HepG2 (cell line): Measurements from ENCODE around the gene ZACN. TPM values are rescaled to one million over a fixed set of nuclear protein-coding genes. Genes with fewer than 3 reads are reported as not detected.
A peak's percentile ranks its signal among the peaks of the same experiment; 100 is the strongest.

Experiments used
- KLF12 ChIP-seq: sonication (generic); formaldehyde crosslinking; IDR thresholded peaks from 2 replicates; pipeline ENCODE4 v1.4.0; 2020; ENCODE audit warnings: missing genetic modification reagents, borderline replicate concordance
- NONO ChIP-seq, 2 experiments: fragments of 450-650 bp in 1 of 2; sonication (generic) in 1 of 2; formaldehyde crosslinking in 1 of 2; IDR thresholded peaks in 1 of 2; conservative IDR thresholded peaks in 1 of 2; 2 replicates each; pipeline versions ENCODE4 v1.6.1 to v1.8.0; 2017 to 2022; ENCODE audit warnings: mild to moderate bottlenecking in 1 of 2, missing genetic modification reagents in 1 of 2, moderate library complexity in 1 of 2
- PAWR ChIP-seq: sonication (generic); formaldehyde crosslinking; IDR thresholded peaks from 2 replicates; pipeline ENCODE4 v1.4.0; 2020; ENCODE audit warnings: missing genetic modification reagents, mild to moderate bottlenecking, borderline replicate concordance
- RBFOX2 ChIP-seq: fragments of 200-400 bp; formaldehyde crosslinking; IDR thresholded peaks from 2 replicates; pipeline ENCODE4 v1.6.1; 2017; ENCODE audit warnings: low read depth, mild to moderate bottlenecking, low read length
- RBM39 ChIP-seq: fragments of 200-400 bp; formaldehyde crosslinking; IDR thresholded peaks from one replicate; pipeline ENCODE4 v1.6.1; 2018; ENCODE audit warnings: antibody characterized with exemption, mild to moderate bottlenecking, low read depth, low read length; ENCODE audit not compliant: poor library complexity, severe bottlenecking
- YY1 ChIP-seq: IDR thresholded peaks from 2 replicates; pipeline ENCODE4 v1.6.1; 2011; ENCODE audit warnings: low read length, low read depth, moderate library complexity, mild to moderate bottlenecking; ENCODE audit not compliant: insufficient read depth, insufficient replicate concordance
- polyA plus RNA-seq, 8 experiments: library from polyadenylated mRNA; depleted of rRNA in 3 of 8; stranded (reverse) in 7 of 8; unstranded in 1 of 8; fragments of >200 nt; fragmentation: Illumina TruSeq in 4 of 8; extraction: Trizol in 4 of 8; gene quantifications; 2 replicates each; pipeline versions ENCODE4 v1.2.1 to v1.2.3, GENCODE V29; 2011 to 2016; ENCODE audit warnings: low read depth in 4 of 8, missing spikeins in 1 of 8, mixed read lengths in 1 of 8; ENCODE audit not compliant: insufficient read depth in 1 of 8
- total RNA-seq, 5 experiments: library from RNA; depleted of rRNA; stranded (reverse); fragments of >200 nt; fragmentation: Illumina TruSeq; extraction: Trizol; gene quantifications; 2 replicates each; pipeline ENCODE4 v1.2.3, GENCODE V29; 2016; ENCODE audit warnings: low read depth in 1 of 5
- TF ChIP-seq, protein P1 (sequence below), 2 experiments: fragments of 450-650 bp in 1 of 2; sonication (generic) in 1 of 2; formaldehyde crosslinking in 1 of 2; IDR thresholded peaks; 2 replicates each; pipeline versions ENCODE4 v1.6.1 to v1.8.0; 2016 to 2022; ENCODE audit warnings: antibody characterized with exemption in 1 of 2, mild to moderate bottlenecking in 1 of 2, missing genetic modification reagents in 1 of 2
- TF ChIP-seq, protein P2 (sequence below): sonication (generic); formaldehyde crosslinking; IDR thresholded peaks from 2 replicates; pipeline ENCODE4 v1.9.0; 2022; ENCODE audit warnings: low read depth, missing genetic modification reagents
- TF ChIP-seq, protein P3 (sequence below): IDR thresholded peaks from 2 replicates; pipeline ENCODE4 v1.6.1; 2018; ENCODE audit warnings: missing genetic modification reagents
- TF ChIP-seq, protein P4 (sequence below): sonication (generic); formaldehyde crosslinking; IDR thresholded peaks from 2 replicates; pipeline ENCODE4 v1.5.1; 2020; ENCODE audit warnings: mild to moderate bottlenecking, moderate library complexity, missing genetic modification reagents
- TF ChIP-seq, protein P5 (sequence below): IDR thresholded peaks from 2 replicates; pipeline ENCODE4 v1.6.1; 2016; ENCODE audit warnings: low read depth, control low read depth

Gene ZACN
- total and polyA plus RNA-seq, 2 of the 13 experiments (the other 11 are each of a cell fraction or from before 2014, with no cell fraction given), result 0.11 to 0.15 TPM

DNA sequence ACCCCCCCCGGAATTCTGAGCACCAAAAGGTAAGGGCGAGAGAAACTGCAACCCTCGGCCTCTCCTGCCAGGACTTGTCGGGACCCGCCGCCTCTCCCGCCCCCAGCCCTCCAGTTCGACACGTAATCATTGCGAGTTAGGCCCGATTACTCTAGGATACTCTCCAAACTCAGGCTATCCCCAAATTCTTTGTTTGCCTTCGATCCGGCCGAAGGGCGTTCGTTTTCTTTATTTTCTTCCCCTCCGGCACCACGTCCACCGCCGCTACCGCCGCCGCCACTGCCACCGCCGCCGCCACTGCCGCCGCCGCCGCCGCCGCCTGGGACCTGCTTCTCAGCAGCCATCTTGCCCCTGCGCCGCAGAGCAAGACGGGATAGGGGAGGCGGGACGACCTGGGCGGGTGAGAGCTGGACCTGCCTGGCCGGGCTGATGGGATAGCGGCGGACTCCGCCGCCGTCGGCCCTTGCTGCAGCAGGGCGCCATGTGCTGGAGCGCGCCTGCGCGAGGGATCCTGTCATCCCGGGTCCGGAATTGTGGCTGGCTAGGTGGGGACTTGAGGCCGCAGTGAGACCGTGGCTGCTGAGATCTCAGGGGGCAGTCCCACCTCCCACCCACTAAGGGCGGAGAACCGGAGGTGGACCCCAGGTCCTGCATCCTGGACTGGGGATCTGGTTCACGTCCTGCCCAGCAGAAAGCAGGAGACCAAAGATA lies 6.7 kb upstream of the ZACN start, which contains the start of gene SRP68 (continued):
- TF ChIP-seq, protein P1, sequence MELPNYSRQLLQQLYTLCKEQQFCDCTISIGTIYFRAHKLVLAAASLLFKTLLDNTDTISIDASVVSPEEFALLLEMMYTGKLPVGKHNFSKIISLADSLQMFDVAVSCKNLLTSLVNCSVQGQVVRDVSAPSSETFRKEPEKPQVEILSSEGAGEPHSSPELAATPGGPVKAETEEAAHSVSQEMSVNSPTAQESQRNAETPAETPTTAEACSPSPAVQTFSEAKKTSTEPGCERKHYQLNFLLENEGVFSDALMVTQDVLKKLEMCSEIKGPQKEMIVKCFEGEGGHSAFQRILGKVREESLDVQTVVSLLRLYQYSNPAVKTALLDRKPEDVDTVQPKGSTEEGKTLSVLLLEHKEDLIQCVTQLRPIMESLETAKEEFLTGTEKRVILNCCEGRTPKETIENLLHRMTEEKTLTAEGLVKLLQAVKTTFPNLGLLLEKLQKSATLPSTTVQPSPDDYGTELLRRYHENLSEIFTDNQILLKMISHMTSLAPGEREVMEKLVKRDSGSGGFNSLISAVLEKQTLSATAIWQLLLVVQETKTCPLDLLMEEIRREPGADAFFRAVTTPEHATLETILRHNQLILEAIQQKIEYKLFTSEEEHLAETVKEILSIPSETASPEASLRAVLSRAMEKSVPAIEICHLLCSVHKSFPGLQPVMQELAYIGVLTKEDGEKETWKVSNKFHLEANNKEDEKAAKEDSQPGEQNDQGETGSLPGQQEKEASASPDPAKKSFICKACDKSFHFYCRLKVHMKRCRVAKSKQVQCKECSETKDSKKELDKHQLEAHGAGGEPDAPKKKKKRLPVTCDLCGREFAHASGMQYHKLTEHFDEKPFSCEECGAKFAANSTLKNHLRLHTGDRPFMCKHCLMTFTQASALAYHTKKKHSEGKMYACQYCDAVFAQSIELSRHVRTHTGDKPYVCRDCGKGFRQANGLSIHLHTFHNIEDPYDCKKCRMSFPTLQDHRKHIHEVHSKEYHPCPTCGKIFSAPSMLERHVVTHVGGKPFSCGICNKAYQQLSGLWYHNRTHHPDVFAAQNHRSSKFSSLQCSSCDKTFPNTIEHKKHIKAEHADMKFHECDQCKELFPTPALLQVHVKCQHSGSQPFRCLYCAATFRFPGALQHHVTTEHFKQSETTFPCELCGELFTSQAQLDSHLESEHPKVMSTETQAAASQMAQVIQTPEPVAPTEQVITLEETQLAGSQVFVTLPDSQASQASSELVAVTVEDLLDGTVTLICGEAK (IDR thresholded peaks at IDR 0.05), result no peak
- TF ChIP-seq, protein P1 (CRISPR knock-in tag; IDR thresholded peaks at IDR 0.05), result peak; percentile 88
- TF ChIP-seq KLF12 (CRISPR knock-in tag), result 0 out of 2 replicates have a peak, but pooled peaks have one; percentile 81
- TF ChIP-seq RBM39, result peak; percentile 93
- TF ChIP-seq NONO (IDR thresholded peaks at IDR 0.05), result no peak
- TF ChIP-seq NONO (CRISPR knock-in tag; conservative IDR thresholded peaks at IDR 0.05), result peak; percentile 99
- TF ChIP-seq YY1, result peak; percentile 99
- TF ChIP-seq, protein P2, sequence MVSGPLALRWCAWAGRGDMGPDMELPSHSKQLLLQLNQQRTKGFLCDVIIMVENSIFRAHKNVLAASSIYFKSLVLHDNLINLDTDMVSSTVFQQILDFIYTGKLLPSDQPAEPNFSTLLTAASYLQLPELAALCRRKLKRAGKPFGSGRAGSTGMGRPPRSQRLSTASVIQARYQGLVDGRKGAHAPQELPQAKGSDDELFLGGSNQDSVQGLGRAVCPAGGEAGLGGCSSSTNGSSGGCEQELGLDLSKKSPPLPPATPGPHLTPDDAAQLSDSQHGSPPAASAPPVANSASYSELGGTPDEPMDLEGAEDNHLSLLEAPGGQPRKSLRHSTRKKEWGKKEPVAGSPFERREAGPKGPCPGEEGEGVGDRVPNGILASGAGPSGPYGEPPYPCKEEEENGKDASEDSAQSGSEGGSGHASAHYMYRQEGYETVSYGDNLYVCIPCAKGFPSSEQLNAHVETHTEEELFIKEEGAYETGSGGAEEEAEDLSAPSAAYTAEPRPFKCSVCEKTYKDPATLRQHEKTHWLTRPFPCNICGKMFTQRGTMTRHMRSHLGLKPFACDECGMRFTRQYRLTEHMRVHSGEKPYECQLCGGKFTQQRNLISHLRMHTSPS (CRISPR knock-in tag), result peak; percentile 62
- TF ChIP-seq, protein P3, sequence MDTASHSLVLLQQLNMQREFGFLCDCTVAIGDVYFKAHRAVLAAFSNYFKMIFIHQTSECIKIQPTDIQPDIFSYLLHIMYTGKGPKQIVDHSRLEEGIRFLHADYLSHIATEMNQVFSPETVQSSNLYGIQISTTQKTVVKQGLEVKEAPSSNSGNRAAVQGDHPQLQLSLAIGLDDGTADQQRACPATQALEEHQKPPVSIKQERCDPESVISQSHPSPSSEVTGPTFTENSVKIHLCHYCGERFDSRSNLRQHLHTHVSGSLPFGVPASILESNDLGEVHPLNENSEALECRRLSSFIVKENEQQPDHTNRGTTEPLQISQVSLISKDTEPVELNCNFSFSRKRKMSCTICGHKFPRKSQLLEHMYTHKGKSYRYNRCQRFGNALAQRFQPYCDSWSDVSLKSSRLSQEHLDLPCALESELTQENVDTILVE (CRISPR knock-in tag), result peak; percentile 68; the same call in 1 of the 2 replicates
- TF ChIP-seq RBFOX2, result peak; percentile 98
- TF ChIP-seq, protein P4, sequence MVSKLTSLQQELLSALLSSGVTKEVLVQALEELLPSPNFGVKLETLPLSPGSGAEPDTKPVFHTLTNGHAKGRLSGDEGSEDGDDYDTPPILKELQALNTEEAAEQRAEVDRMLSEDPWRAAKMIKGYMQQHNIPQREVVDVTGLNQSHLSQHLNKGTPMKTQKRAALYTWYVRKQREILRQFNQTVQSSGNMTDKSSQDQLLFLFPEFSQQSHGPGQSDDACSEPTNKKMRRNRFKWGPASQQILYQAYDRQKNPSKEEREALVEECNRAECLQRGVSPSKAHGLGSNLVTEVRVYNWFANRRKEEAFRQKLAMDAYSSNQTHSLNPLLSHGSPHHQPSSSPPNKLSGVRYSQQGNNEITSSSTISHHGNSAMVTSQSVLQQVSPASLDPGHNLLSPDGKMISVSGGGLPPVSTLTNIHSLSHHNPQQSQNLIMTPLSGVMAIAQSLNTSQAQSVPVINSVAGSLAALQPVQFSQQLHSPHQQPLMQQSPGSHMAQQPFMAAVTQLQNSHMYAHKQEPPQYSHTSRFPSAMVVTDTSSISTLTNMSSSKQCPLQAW (CRISPR knock-in tag), result peak; percentile 95
- TF ChIP-seq, protein P5, sequence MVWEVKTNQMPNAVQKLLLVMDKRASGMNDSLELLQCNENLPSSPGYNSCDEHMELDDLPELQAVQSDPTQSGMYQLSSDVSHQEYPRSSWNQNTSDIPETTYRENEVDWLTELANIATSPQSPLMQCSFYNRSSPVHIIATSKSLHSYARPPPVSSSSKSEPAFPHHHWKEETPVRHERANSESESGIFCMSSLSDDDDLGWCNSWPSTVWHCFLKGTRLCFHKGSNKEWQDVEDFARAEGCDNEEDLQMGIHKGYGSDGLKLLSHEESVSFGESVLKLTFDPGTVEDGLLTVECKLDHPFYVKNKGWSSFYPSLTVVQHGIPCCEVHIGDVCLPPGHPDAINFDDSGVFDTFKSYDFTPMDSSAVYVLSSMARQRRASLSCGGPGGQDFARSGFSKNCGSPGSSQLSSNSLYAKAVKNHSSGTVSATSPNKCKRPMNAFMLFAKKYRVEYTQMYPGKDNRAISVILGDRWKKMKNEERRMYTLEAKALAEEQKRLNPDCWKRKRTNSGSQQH (CRISPR knock-in tag), result peak; percentile 70
- TF ChIP-seq PAWR, result no peak
